ENCODE results near the gene SSC5D. TPM values are rescaled to one million over a fixed set of nuclear protein-coding genes. Genes with fewer than 3 reads are reported as not detected.

The SSC5D gene
- polyA plus RNA-seq, 1 donor, result 17.3 TPM

DNA sequence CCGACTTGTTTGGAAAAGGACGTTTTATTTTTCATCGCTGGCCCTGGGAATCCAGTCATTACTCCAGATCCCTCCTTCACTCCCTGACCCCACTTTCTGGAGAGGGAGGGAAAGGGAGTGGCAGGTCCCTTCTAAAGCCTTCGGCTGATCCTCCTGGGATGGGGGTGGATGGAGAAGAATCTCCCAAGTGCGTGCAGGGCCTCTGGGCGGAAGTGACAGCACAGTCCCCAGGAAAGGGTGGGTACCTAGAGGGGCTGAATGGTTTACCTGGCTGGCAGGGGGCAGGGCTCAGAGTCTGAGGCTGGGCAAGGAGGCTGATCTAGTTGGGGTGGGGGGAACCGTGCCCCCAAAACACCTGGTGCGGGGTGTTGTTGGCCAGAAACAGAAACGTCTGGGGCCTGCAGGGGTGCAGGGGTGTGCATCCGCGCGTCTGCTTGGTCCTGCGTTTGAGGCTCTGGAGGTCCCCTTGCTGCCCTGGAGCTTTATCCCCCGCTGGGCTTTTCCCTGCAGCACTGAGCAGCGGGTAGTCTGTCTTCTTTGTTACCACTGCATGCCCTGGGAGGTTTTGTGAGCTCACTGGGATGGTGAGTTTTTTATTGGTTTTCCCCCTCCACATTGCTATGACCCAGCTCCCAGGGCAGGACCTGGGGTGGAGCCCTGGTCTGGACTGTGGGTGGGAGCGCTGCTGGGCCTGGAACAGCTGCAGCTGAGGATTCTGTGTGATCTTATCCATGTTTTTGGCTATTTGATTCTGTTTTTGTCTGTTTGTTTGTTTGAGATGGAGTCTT, 14.8 kb upstream of the SSC5D start:
- no peak for DNase-seq (ENCODE audit: low read depth)

GRCh38 chr19:55474269-55475265, 13.7 kb upstream of the SSC5D start:
- no peak for DNase-seq (ENCODE audit: low read depth)

GRCh38 chr19:55476100-55476775, 12.0 kb upstream of the SSC5D start, which contains the start of gene ZNF628:
TSS of gene ZNF628 (plus strand) at chr19:55476617. CDS start at chr19:55479911, 3,294 bp downstream.
- peak; percentile 96 for DNase-seq (ENCODE audit: low read depth)

- no peak for DNase-seq (ENCODE audit: low read depth)
Observed at GRCh38 chr19:55477905-55478304, 10.3 kb upstream of the SSC5D start.

- DNase-seq (ENCODE audit: low read depth), result no peak
Observed at GRCh38 chr19:55478364-55478763, 9.9 kb upstream of the SSC5D start.

- DNase-seq (ENCODE audit: low read depth), result no peak
Observed at GRCh38 chr19:55479045-55479444, 9.2 kb upstream of the SSC5D start.

DNA sequence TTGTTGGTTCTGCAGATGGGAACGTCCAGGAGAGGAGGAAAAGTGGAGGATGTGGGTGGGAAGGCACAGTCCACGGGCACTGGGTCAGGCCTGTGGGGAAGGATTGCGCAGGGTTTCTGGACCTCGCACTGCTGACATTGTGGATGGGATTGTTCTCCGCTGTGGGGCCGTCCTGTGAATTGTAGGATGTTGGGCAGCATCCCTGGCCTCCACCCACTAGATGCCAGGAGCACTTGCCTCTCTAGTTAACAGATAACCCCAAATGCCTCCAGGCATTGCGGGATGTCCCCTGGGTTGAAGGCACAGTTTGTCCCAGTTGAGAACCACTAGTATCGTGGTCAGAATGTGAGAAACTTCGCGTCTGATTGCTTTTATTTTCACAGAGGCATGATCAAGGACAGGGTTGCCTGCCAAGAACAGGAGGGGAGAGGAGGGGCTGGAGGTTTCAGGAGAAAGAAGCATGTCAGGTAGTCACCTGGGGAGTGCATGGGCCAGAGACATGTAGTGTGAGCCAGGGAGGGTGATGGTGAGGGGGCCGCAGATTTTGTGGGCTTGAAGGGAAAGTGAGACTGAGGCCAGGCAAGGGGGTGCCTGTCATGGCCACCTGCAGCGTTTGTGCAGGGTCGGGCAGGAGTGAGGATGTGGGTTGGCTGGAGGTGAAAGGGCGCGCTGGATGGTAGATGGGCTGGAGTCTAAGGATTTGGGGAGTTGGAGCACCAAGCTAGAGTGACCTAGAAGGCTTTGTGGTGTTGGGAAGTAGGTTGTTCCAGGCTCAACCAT, 8.6 kb upstream of the SSC5D start:
- DNase-seq (ENCODE audit: low read depth), result no peak

GRCh38 chr19:55481148-55481793, 7.0 kb upstream of the SSC5D start:
- no peak for DNase-seq (ENCODE audit: low read depth)

DNA sequence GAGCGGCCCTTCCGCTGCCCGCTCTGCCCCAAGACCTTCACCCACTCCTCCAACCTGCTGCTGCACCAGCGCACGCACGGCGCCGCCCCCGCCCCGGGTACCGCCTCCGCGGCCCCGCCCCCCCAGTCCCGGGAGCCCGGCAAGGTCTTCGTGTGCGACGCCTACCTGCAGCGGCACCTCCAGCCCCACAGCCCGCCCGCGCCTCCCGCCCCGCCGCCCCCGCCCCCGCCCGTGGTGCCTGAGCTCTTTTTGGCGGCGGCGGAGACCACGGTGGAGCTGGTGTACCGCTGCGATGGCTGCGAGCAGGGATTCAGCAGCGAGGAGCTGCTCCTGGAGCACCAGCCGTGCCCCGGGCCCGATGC, 6.5 kb upstream of the SSC5D start:
- DNase-seq (ENCODE audit: low read depth), result no peak

DNA sequence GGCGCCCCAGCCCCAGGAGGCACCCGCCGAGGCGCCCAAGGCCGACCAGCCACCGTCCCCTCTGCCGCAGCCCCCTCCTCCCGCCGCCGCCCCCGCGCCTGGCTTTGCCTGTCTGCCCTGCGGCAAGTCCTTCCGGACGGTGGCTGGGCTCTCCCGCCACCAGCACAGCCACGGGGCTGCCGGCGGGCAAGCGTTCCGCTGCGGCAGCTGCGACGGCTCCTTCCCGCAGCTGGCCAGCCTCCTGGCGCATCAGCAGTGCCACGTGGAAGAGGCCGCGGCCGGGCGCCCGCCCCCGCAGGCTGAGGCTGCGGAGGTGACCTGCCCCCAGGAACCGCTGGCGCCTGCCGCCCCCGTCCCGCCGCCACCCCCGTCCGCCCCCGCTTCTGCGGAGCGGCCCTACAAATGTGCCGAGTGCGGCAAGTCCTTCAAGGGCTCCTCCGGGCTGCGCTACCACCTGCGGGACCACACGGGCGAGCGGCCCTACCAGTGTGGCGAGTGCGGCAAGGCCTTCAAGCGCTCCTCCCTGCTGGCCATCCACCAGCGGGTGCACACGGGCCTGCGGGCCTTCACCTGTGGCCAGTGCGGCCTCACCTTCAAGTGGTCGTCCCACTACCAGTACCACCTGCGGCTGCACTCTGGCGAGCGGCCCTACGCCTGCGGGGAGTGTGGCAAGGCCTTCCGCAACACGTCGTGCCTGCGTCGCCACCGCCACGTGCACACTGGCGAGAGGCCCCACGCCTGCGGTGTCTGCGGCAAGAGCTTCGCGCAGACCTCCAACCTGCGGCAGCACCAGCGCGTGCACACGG, 5.9 kb upstream of the SSC5D start:
- no peak for DNase-seq (ENCODE audit: low read depth)

GRCh38 chr19:55482967-55483705, 5.1 kb upstream of the SSC5D start:
- DNase-seq (ENCODE audit: low read depth), result no peak

DNA sequence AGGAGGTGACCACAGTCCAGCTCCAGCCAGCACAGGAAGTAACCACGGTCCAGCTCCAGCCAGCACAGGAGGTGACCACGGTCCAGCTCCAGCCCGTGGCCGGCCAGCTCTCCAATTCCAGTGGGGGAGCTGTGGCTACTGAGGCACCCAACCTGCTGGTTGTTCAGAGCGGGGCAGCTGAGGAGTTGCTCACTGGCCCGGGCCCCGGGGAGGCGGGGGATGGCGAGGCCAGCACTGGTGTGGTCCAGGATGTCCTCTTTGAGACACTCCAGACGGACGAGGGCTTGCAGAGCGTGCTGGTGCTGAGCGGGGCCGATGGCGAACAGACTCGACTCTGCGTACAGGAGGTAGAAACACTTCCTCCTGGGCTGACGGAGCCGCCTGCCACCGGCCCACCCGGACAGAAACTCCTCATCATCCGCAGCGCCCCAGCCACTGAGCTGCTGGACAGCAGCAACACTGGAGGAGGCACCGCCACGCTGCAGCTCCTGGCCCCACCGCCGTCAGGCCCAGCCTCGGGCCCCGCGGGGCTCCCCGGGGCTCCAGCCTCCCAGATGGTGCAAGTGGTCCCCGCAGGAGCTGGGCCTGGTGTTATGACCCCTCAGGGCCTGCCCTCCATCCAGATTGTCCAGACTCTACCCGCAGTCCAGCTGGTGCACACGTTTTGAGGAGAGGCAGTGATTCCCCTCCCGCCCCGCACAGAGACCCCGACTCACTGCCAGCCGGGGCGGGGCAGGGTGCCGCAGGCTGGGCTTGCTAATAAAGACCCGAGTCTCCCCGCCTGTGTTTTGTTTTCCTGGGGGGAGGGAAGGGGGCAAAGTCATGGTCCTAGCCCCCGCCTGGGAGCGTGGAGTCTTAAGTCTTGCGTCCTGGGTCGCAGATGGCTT, 4.3 kb upstream of the SSC5D start:
- no peak for DNase-seq (ENCODE audit: low read depth)

DNA sequence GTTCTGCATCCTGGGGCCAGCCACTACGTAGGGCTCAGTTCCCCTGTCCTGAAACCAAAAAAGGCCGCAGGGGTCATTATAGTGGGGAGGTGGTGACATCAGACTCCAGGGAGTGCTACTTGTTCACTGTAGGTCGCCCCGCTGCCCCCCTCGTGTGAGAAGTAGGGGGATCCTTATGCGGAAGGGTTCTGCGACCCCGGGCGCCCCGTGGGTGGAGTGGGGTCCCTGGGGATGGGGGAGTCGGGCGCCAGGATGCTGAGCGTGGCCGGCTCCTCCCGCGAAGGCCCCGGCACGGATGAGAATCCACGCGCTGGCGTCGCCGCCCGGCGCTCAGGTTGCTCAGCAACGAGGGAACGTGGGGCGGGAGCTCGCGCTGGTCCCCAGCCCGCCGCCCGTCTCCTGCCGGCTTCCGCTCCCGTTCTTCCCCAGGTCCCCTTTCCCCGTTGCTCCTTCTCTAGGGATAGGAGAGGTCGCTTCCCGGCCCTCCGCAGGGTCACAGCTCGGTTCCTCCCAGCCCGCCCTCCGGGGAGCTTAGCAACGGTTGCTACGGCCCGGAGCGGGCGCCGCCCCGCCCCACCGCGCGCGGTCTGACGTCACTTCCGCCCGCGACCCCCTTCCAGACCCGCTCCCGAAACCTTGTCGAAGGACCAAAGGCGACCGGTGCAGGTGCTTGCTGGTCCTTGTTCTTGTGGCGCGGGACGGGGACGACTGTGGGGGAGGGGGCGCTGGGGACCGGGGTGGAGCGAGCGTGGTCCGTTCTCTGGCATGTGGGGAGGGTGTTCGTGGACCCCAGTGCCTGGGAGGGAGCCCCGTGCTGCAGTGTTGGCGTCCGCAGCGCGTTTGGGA, 3.4 kb upstream of the SSC5D start, which contains the start of gene NAT14:
TSS of gene NAT14 (plus strand) at position 596 of the 846 bp plus-strand sequence. CDS start 521 bp downstream, outside the sequence.
- no peak for DNase-seq (ENCODE audit: low read depth)

GRCh38 chr19:55485439-55486011, 2.7 kb upstream of the SSC5D start:
- DNase-seq (ENCODE audit: low read depth), result no peak

GRCh38 chr19:55486043-55486970, 1.9 kb upstream of the SSC5D start:
- DNase-seq (ENCODE audit: low read depth), result no peak

Measured in forelimb muscle (tissue), 1 donor.